Transverse colon (tissue), 4 donors: ENCODE results near the gene CREB3L4. TPM values are rescaled to one million over a fixed set of nuclear protein-coding genes. Genes with fewer than 3 reads are reported as not detected.

Experiments
- DNase-seq: peaks from one replicate; pipeline ENCODE4 v3.0.0-alpha.2; 2019
- H3K27ac ChIP-seq, 4 donors: fragments of 200-600 bp; sonication (generic); 2 replicates each; pipeline ENCODE4 v1.5.1; 2016 to 2018; ENCODE audit warnings: inconsistent platforms in 4 of 4
- H3K27me3 ChIP-seq: fragments of 200-600 bp; sonication (generic); 2 replicates; pipeline ENCODE4 v1.5.1; 2017; ENCODE audit warnings: inconsistent platforms
- H3K36me3 ChIP-seq, 4 donors: fragments of 200-600 bp; sonication (generic); 2 replicates each; pipeline ENCODE4 v1.5.1; 2017 to 2019; ENCODE audit warnings: inconsistent platforms in 4 of 4
- H3K4me1 ChIP-seq, 4 donors: fragments of 200-600 bp; sonication (generic); 2 replicates each; pipeline ENCODE4 v1.5.1; 2017 to 2020; ENCODE audit warnings: inconsistent platforms in 4 of 4
- H3K4me3 ChIP-seq, 4 donors: fragments of 200-600 bp; sonication (generic); 1 replicate in 1 of 4; 2 replicates in 3 of 4; pipeline versions ENCODE4 v1.5.1 to v1.6.1; 2017 to 2019; ENCODE audit warnings: inconsistent platforms in 4 of 4
- H3K9me3 ChIP-seq, 2 donors: fragments of 200-600 bp; sonication (generic); 2 replicates each; pipeline ENCODE4 v1.5.1; 2017 to 2019; ENCODE audit warnings: inconsistent platforms in 2 of 2
- EP300 ChIP-seq: sonication (generic); formaldehyde crosslinking; IDR thresholded peaks from one replicate; pipeline ENCODE4 v1.6.1; 2017; ENCODE audit warnings: antibody characterized with exemption, low read depth
- POLR2A ChIP-seq: fragments of 450-650 bp; IDR thresholded peaks from one replicate; pipeline ENCODE4 v1.6.1; 2016; ENCODE audit warnings: antibody characterized with exemption, mild to moderate bottlenecking, moderate library complexity
- POLR2AphosphoS5 ChIP-seq, 3 donors: sonication (generic); formaldehyde crosslinking; IDR thresholded peaks; one replicate each; pipeline ENCODE4 v1.6.1; 2016; ENCODE audit warnings: antibody characterized with exemption in 3 of 3
- WGBS, 2 donors: methylation state at CpG; one replicate each; pipeline ENCODE4 v1.1.5; 2018; ENCODE audit warnings: low coverage in 1 of 2; 5-methylcytosine and 5-hydroxymethylcytosine counted together
- in situ Hi-C, 4 donors: fragments of 200-750 bp; cut with MboI; loops; one replicate each; pipeline versions ENCODE4 v1.15.0 to v1.15.1; 2017; ENCODE audit warnings: low sequenced_read_pairs in 3 of 4, low pct_ligation_motif_present in 1 of 4, low pct_unique_long_range_greater_than_20kb in 1 of 4
- intact Hi-C: fragments of 100-400 bp; cut with DNase I; formaldehyde crosslinking; loops from one replicate; pipeline ENCODE4 v1.15.1; 2023; ENCODE audit warnings: low total_unique reads
- total RNA-seq, 4 donors: library from RNA; depleted of rRNA; stranded (reverse); fragments of >200 nt; gene quantifications; one replicate each; pipeline ENCODE4 v1.1.0, GENCODE V29; 2016
- TF ChIP-seq, protein P1 (sequence below), 5 experiments: fragments of 200-600 bp in 3 of 5; fragments of 450-650 bp in 2 of 5; sonication (generic) in 3 of 5; IDR thresholded peaks; 1 replicate in 2 of 5; 2 replicates in 3 of 5; pipeline ENCODE4 v1.5.1; 2016 to 2017; ENCODE audit warnings: antibody characterized with exemption in 5 of 5, inconsistent platforms in 3 of 5, mild to moderate bottlenecking in 2 of 5, moderate library complexity in 1 of 5

The CREB3L4 gene
- total RNA-seq, 4 donors from 2014 or later: 2.2 to 18.7 (median 11.6) TPM

- 62 to 75% methylated on average over 1 of the region's 1 CpG for WGBS, 2 donors
- TF ChIP-seq POLR2A (no peak), EP300 (no peak), POLR2AphosphoS5 (IDR thresholded peaks at IDR 0.05) (no peak)
- TF ChIP-seq, protein P1, sequence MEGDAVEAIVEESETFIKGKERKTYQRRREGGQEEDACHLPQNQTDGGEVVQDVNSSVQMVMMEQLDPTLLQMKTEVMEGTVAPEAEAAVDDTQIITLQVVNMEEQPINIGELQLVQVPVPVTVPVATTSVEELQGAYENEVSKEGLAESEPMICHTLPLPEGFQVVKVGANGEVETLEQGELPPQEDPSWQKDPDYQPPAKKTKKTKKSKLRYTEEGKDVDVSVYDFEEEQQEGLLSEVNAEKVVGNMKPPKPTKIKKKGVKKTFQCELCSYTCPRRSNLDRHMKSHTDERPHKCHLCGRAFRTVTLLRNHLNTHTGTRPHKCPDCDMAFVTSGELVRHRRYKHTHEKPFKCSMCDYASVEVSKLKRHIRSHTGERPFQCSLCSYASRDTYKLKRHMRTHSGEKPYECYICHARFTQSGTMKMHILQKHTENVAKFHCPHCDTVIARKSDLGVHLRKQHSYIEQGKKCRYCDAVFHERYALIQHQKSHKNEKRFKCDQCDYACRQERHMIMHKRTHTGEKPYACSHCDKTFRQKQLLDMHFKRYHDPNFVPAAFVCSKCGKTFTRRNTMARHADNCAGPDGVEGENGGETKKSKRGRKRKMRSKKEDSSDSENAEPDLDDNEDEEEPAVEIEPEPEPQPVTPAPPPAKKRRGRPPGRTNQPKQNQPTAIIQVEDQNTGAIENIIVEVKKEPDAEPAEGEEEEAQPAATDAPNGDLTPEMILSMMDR (IDR thresholded peaks at IDR 0.05): no peak
- no peaks in the 10 kb centered on the region for H3K9me3 ChIP-seq
- H3K4me1 ChIP-seq: peaks cover 6 to 11% (median 9%) of the 10 kb centered on the region in 4 donors
- in situ Hi-C loops: loop anchor here in 2 of 4 donors (25.0 kb wide), 1 partner anchor 116 kb away; no protein-coding TSS in a partner anchor
- H3K27me3 ChIP-seq: no peaks in the 10 kb centered on the region
- no peak for DNase-seq
- H3K27ac ChIP-seq: peak overlapping the region in 2 of 4 donors; percentile 1 to 46
- no peak overlapping the region for H3K4me3 ChIP-seq
- intact Hi-C loops: no loop called here
- peaks cover 0 to 10% (median under 1%) of the 10 kb centered on the region in 4 donors for H3K36me3 ChIP-seq
Measured at GRCh38 chr1:153928245-153928644, 39.5 kb upstream of the CREB3L4 start.

GRCh38 chr1:153928791-153929341 lies 38.8 kb upstream of the CREB3L4 start:
- WGBS, 2 donors: 60 to 67% methylated on average over 2 to 4 of the region's 4 CpGs
- H3K27ac ChIP-seq: peak overlapping the region in 2 of 4 donors; percentile 1 to 46
- H3K9me3 ChIP-seq: no peaks in the 10 kb centered on the region
- in situ Hi-C loops (loop anchor here in 2 of 4 donors (25.0 kb wide), 1 partner anchor 117 kb away; no protein-coding TSS in a partner anchor), intact Hi-C loops (no loop called here)
- no peaks in the 10 kb centered on the region for H3K27me3 ChIP-seq
- no peak overlapping the region for H3K4me3 ChIP-seq
- peaks cover 0 to 16% (median 3%) of the 10 kb centered on the region in 4 donors for H3K36me3 ChIP-seq
- DNase-seq: no peak
- peaks cover 3 to 9% (median 5%) of the 10 kb centered on the region in 4 donors for H3K4me1 ChIP-seq
- TF ChIP-seq POLR2AphosphoS5 (IDR thresholded peaks at IDR 0.05) (no peak), EP300 (no peak), POLR2A (no peak)
- TF ChIP-seq, protein P1 (IDR thresholded peaks at IDR 0.05): no peak

DNA sequence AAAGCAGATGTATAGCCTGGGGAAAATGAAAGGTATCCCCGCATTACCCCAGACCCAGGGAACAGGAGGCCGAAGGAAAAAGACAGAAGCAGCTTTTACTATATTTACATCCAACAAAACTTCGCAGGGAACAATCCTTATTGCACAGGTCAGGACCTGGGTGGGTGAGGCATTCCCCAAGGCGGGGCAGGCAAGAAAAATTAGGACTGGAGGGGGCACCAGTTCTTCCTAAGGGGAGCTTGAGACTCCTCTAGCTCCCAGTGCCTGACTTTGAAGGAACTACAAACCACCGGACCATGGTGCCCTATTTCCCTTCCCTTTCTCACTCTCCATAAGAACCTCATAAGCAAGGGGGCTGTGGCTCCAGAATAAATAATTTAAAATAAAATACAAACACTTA lies 38.3 kb upstream of the CREB3L4 start:
- H3K4me1 ChIP-seq: peaks cover 0 to 6% (median under 1%) of the 10 kb centered on the region in 4 donors
- in situ Hi-C loops (loop anchor here in 2 of 4 donors (25.0 kb wide), 1 partner anchor 117 kb away; no protein-coding TSS in a partner anchor), intact Hi-C loops (no loop called here)
- H3K27ac ChIP-seq: peak overlapping the region in 1 of 4 donors; percentile 46
- no peak for DNase-seq
- no peaks in the 10 kb centered on the region for H3K27me3 ChIP-seq
- 84 to 100% methylated on average over 4 to 5 of the region's 5 CpGs for WGBS, 2 donors
- peaks cover 0 to 20% (median 6%) of the 10 kb centered on the region in 4 donors for H3K36me3 ChIP-seq
- no peaks in the 10 kb centered on the region for H3K9me3 ChIP-seq
- TF ChIP-seq, protein P1 (IDR thresholded peaks at IDR 0.05): no peak
- no peak for TF ChIP-seq EP300
- no peak for TF ChIP-seq POLR2AphosphoS5 (IDR thresholded peaks at IDR 0.05)
- no peak for TF ChIP-seq POLR2A
- H3K4me3 ChIP-seq: no peak overlapping the region

DNA sequence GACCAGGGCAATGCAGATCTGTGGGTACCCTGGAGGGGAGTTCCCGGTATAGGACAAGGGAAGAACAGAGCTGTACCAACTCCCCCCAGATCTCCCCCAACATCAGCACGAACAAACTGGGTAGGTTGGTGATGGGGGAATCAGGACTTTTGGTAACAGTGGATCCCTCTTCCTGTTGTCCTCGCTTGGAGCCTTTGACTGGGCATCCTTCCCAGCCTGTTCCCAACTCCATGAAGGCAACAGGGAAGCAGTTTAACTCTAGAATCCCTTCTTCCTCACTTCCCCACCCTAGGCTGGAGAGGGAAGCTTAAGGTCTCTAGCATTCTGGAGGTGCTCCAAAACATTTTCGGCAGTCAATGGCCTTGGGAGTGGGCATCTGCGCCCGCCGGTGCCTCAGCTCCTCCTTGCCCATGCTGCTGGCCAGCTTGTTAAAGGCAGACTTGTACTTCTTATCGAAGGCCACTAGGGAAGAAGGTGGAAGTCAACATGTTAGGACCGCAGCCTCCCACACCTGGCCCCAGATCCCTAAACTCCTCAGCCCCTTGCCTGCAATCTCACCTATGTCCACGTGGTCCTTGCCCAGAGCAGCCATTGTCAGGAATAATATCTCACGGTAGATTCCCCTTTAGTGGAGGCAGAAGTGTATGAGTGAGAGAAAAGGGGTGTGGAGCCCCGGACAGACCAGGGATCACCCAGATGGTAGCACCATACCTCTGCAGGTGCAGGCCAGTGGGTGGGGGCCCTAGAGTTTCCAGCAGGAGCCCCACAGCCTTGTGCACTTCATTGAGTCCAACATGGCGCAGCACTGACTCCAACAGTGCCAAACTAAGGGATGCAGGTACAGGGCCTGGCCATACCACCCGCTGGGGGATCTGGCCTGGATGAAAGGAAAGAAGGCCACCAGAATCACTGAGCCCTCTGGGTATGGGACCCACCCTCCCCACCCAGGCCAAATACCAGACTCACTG lies 37.4 kb upstream of the CREB3L4 start:
- TF ChIP-seq POLR2AphosphoS5 (IDR thresholded peaks at IDR 0.05): no peak
- TF ChIP-seq EP300: no peak
- TF ChIP-seq, protein P1 (IDR thresholded peaks at IDR 0.05): no peak
- TF ChIP-seq POLR2A: no peak
- intact Hi-C loops (no loop called here), in situ Hi-C loops (loop anchor here in 2 of 4 donors (25.0 kb wide), 1 partner anchor 118 kb away; no protein-coding TSS in a partner anchor)
- DNase-seq: no peak
- 85% methylated on average over 14 of the region's 14 CpGs; no CpG with 5 or more reads in 1 of the 2 donors for WGBS, 2 donors
- Histone ChIP-seq H3K27me3 (no peaks in the 10 kb centered on the region), H3K27ac (no peak overlapping the region), H3K9me3 (no peaks in the 10 kb centered on the region), H3K36me3 (peaks cover 0 to 20% (median 9%) of the 10 kb centered on the region in 4 donors), H3K4me3 (no peak overlapping the region), H3K4me1 (peaks cover 0 to 6% (median 0%) of the 10 kb centered on the region in 4 donors)
